GM12878 (cell line): ENCODE data around the gene HOATZ. TPM values are rescaled to one million over a fixed set of nuclear protein-coding genes. Genes with fewer than 3 reads are reported as not detected.

Source experiments
- ATAC-seq: fragments of 200-7000 bp; cut with Tn5 transposase; 3 replicates; pipeline ENCODE4 v1.9.1; 2020; ENCODE audit warnings: mild to moderate bottlenecking, moderate library complexity
- BruUV-seq: library from RNA; stranded (reverse); fragments of 400-500 nt; replicated peaks from 2 replicates; lab custom pipeline; 2021; lab: Mats Ljungman, UMichigan
- CTCF ChIA-PET: fragments of 300-600 bp; sonication (Branson Sonifier 250); formaldehyde crosslinking; extraction: SDS; loops from one replicate; lab custom pipeline; 2021; ENCODE audit warnings: inconsistent platforms; lab: Yijun Ruan, JAX
- POLR2A ChIA-PET: fragments of 350-600 bp; formaldehyde crosslinking; extraction: SDS; loops from one replicate; lab custom pipeline; 2021; ENCODE audit warnings: inconsistent platforms; lab: Charles Lee
- RAD21 ChIA-PET: fragments of 300-600 bp; sonication (Branson Sonifier 250); formaldehyde crosslinking; loops from one replicate; lab custom pipeline; 2023; ENCODE audit warnings: antibody characterized with exemption; ENCODE audit not compliant: unreplicated experiment; lab: Charles Lee
- SMC1A ChIA-PET: fragments of 300-600 bp; sonication (Branson Sonifier 250); formaldehyde crosslinking; loops from one replicate; lab custom pipeline; 2023; ENCODE audit not compliant: unreplicated experiment, uncharacterized antibody; lab: Charles Lee
- DNase-seq: peaks from one replicate; pipeline ENCODE4 v3.0.0-alpha.2; 2011; ENCODE audit warnings: low read depth, low spot score
- FAIRE-seq: peaks from 3 replicates; lab custom pipeline; 2011; peaks lifted over from hg19 to GRCh38; lab: Jason Lieb, UNC
- H2AFZ ChIP-seq: 2 replicates; pipeline ENCODE4 v1.6.0; 2011; ENCODE audit warnings: low read depth, low read length, control low read depth; ENCODE audit not compliant: control insufficient read depth
- H3K27ac ChIP-seq: 2 replicates; pipeline ENCODE4 v1.5.1; 2011; ENCODE audit warnings: control low read depth; ENCODE audit not compliant: control insufficient read depth, insufficient read depth
- H3K27me3 ChIP-seq, 2 experiments: replicated peaks in 1 of 2; 2 replicates each; pipeline versions ENCODE4 v1.6.0 to v1.6.1; 2011; ENCODE audit warnings: low read length in 1 of 2; ENCODE audit not compliant: control insufficient read depth in 2 of 2, insufficient read depth in 2 of 2
- H3K36me3 ChIP-seq, 2 experiments: 2 replicates each; pipeline ENCODE4 v1.5.1; 2011; ENCODE audit warnings: low read length in 1 of 2; ENCODE audit not compliant: control insufficient read depth in 2 of 2, insufficient read depth in 2 of 2
- H3K4me1 ChIP-seq: 2 replicates; pipeline ENCODE4 v1.6.1; 2011; ENCODE audit warnings: mild to moderate bottlenecking, low read length, moderate library complexity, mixed read lengths; ENCODE audit not compliant: control insufficient read depth, insufficient read depth
- H3K4me2 ChIP-seq: 2 replicates; pipeline ENCODE4 v1.6.0; 2011; ENCODE audit warnings: control low read depth; ENCODE audit not compliant: control insufficient read depth, insufficient read depth
- H3K4me3 ChIP-seq: fragments of 200-600 bp; sonication (generic); 2 replicates; pipeline ENCODE4 v1.5.1; 2016
- H3K79me2 ChIP-seq: 2 replicates; pipeline ENCODE4 v1.6.0; 2011; ENCODE audit warnings: low read length; ENCODE audit not compliant: control insufficient read depth, insufficient read depth
- H3K9ac ChIP-seq: 2 replicates; pipeline ENCODE4 v1.8.0; 2011; ENCODE audit warnings: low read length, control low read depth, mixed read lengths; ENCODE audit not compliant: control insufficient read depth, insufficient read depth
- H3K9me3 ChIP-seq: replicated peaks from 3 replicates; pipeline ENCODE4 v1.5.1; 2011; ENCODE audit warnings: mild to moderate bottlenecking, low read length; ENCODE audit not compliant: control insufficient read depth, insufficient read depth
- H4K20me1 ChIP-seq: 2 replicates; pipeline ENCODE4 v1.6.0; 2011; ENCODE audit not compliant: control insufficient read depth, insufficient read depth
- ATF7 ChIP-seq: fragments of 450-650 bp; IDR thresholded peaks from 2 replicates; pipeline ENCODE4 v1.6.1; 2016; ENCODE audit warnings: low read depth, mild to moderate bottlenecking
- BHLHE40 ChIP-seq, 2 experiments: fragments of 450-650 bp in 1 of 2; IDR thresholded peaks; 2 replicates each; pipeline ENCODE4 v1.6.1; 2011 to 2017; ENCODE audit warnings: low read depth in 2 of 2, borderline replicate concordance in 1 of 2, improper control_type of control experiment in 1 of 2, low read length in 1 of 2, mild to moderate bottlenecking in 1 of 2
- EGR1 ChIP-seq, 2 experiments: IDR thresholded peaks; 1 replicate in 1 of 2; 2 replicates in 1 of 2; pipeline ENCODE4 v1.6.1; 2011 to 2012; ENCODE audit warnings: low read depth in 2 of 2, low read length in 2 of 2, borderline replicate concordance in 1 of 2, mild to moderate bottlenecking in 1 of 2, moderate library complexity in 1 of 2
- FOXK2 ChIP-seq: fragments of 450-650 bp; IDR thresholded peaks from 2 replicates; pipeline ENCODE4 v1.6.1; 2017; ENCODE audit warnings: mild to moderate bottlenecking, moderate library complexity
- HCFC1 ChIP-seq: fragments of 150-350 bp; IDR thresholded peaks from 2 replicates; pipeline ENCODE4 v1.6.1; 2014; ENCODE audit warnings: low read length
- JUNB ChIP-seq: IDR thresholded peaks from 2 replicates; pipeline ENCODE4 v1.6.1; 2016; ENCODE audit warnings: antibody characterized with exemption, mild to moderate bottlenecking
- JUND ChIP-seq: IDR thresholded peaks from 2 replicates; pipeline ENCODE4 v1.6.1; 2012; ENCODE audit warnings: low read depth, mild to moderate bottlenecking, low read length, improper control_type of control experiment, moderate library complexity
- MXI1 ChIP-seq: fragments of 150-350 bp; IDR thresholded peaks from 2 replicates; pipeline ENCODE4 v1.6.1; 2011; ENCODE audit warnings: low read depth, mild to moderate bottlenecking, inconsistent platforms, low read length, improper control_type of control experiment
- NBN ChIP-seq: fragments of 450-650 bp; IDR thresholded peaks from 2 replicates; pipeline ENCODE4 v1.6.1; 2016
- PKNOX1 ChIP-seq: fragments of 450-650 bp; IDR thresholded peaks from 2 replicates; pipeline ENCODE4 v1.6.1; 2016; ENCODE audit warnings: mild to moderate bottlenecking
- SMARCA5 ChIP-seq: fragments of 450-650 bp; IDR thresholded peaks from 2 replicates; pipeline ENCODE4 v1.6.1; 2017; ENCODE audit warnings: mild to moderate bottlenecking
- SRF ChIP-seq, 2 experiments: IDR thresholded peaks; 2 replicates each; pipeline ENCODE4 v1.6.1; 2011; ENCODE audit warnings: low read depth in 2 of 2, low read length in 2 of 2, mild to moderate bottlenecking in 1 of 2, moderate library complexity in 1 of 2
- STAT3 ChIP-seq: IDR thresholded peaks from 2 replicates; pipeline ENCODE4 v1.6.1; 2011; ENCODE audit warnings: low read depth, low read length, improper control_type of control experiment
- ZNF217 ChIP-seq: fragments of 450-650 bp; IDR thresholded peaks from 2 replicates; pipeline ENCODE4 v1.6.1; 2017; ENCODE audit warnings: antibody characterized with exemption, mild to moderate bottlenecking
- ZNF24 ChIP-seq: fragments of 450-650 bp; IDR thresholded peaks from 2 replicates; pipeline ENCODE4 v1.6.1; 2017; ENCODE audit warnings: antibody characterized with exemption, mild to moderate bottlenecking
- WGBS: methylation state at CpG from one replicate; pipeline ENCODE4 v1.1.6; 2016; ENCODE audit warnings: low lambda C conversion rate; ENCODE audit not compliant: insufficient replicate concordance, insufficient coverage; ENCODE audit errors: missing lambda C conversion rate; 5-methylcytosine and 5-hydroxymethylcytosine counted together
- in situ Hi-C: fragments of 300-500 bp; cut with MboI; formaldehyde crosslinking; loops from 9 replicates; pipeline ENCODE4 v1.14.3; 2018; ENCODE audit warnings: mixed read lengths
- intact Hi-C: fragments of 100-400 bp; cut with micrococcal nuclease; formaldehyde crosslinking; loops from one replicate; pipeline ENCODE4 v1.14.2; 2022; ENCODE audit not compliant: unreplicated experiment
- polyA plus RNA-seq, 11 experiments: library from polyadenylated mRNA; depleted of rRNA in 4 of 11; unstranded in 6 of 11; stranded (reverse) in 5 of 11; fragments of >200 nt; fragmentation: Nextera tagmentation in 4 of 11; fragmentation: Illumina TruSeq in 1 of 11; extraction: Ambion mirVana in 4 of 11; extraction: Trizol in 1 of 11; gene quantifications; 1 replicate in 1 of 11; 2 replicates in 10 of 11; pipeline versions ENCODE4 v1.2.1 to v1.2.3, GENCODE V29; 2011 to 2016; ENCODE audit warnings: inconsistent platforms in 2 of 11, missing spikeins in 2 of 11, low read depth in 1 of 11
- total RNA-seq, 4 experiments: library from RNA; depleted of rRNA in 3 of 4; stranded (reverse); fragments of >200 nt in 3 of 4; fragmentation: Illumina TruSeq in 1 of 4; extraction: Trizol in 1 of 4; gene quantifications; 2 replicates each; pipeline versions ENCODE4 v1.2.1 to v1.2.3, GENCODE V29; 2013 to 2021

The HOATZ gene
- total and polyA plus RNA-seq, 10 of the 15 experiments (the other 5 are each of a cell fraction or from before 2014, with no cell fraction given): 0.28 TPM; not detected in 9

GRCh38 chr11:111549869-111550203 is 35.3 kb downstream of the HOATZ start:
- in situ Hi-C loops: no loop called here
- H3K4me2 ChIP-seq: no peak overlapping the region

More at GRCh38 chr11:111549869-111550203, 35.3 kb downstream of the HOATZ start:
- ATAC-seq: no peak
- no peak for TF ChIP-seq MXI1
- TF ChIP-seq JUND: no peak
- TF ChIP-seq FOXK2: no peak
- no peak for TF ChIP-seq PKNOX1
- no peak for TF ChIP-seq JUNB
- TF ChIP-seq SRF (IDR thresholded peaks at IDR 0.05; ENCODE audit: low read depth in 2 of 2, low read length in 2 of 2): no peak
- TF ChIP-seq EGR1 (IDR thresholded peaks at IDR 0.05; ENCODE audit: borderline replicate concordance in 1 of 2, low read depth in 2 of 2, low read length in 2 of 2): no peak
- TF ChIP-seq HCFC1: no peak
- no peak for TF ChIP-seq SMARCA5
- no peak for TF ChIP-seq BHLHE40 (IDR thresholded peaks at IDR 0.05; ENCODE audit: borderline replicate concordance in 1 of 2, low read depth in 2 of 2, low read length in 1 of 2)
- no peak for TF ChIP-seq ZNF217
- no peak for TF ChIP-seq ATF7
- no peak for TF ChIP-seq STAT3
- no peak for TF ChIP-seq NBN
- TF ChIP-seq ZNF24: no peak
- 20% methylated on average over 3 of the region's 3 CpGs for WGBS
- FAIRE-seq: no peak
- Histone ChIP-seq H3K4me3 (no peak overlapping the region), H3K4me1 (no peaks in the 10 kb centered on the region), H3K79me2 (no peaks in the 10 kb centered on the region), H3K27me3 (peaks cover 0 to 3% of the 10 kb centered on the region in 2 experiments; a peak in 2 of 4 replicates), H3K27ac (no peak overlapping the region), H4K20me1 (no peaks in the 10 kb centered on the region; the same call in 1 of the 2 replicates), H3K9me3 (no peaks in the 10 kb centered on the region), H3K9ac (no peak overlapping the region), H3K36me3 (no peaks in the 10 kb centered on the region), H2AFZ (no peak overlapping the region)
- intact Hi-C loops: no loop called here
- SMC1A ChIA-PET: no interaction called here
- RAD21 ChIA-PET: no interaction called here
- CTCF ChIA-PET: interaction anchor here (0.7 kb wide), 1 partner anchor 25 kb away, joined by 3 read pairs; no protein-coding TSS in a partner anchor
- POLR2A ChIA-PET: no interaction called here
- no peak for DNase-seq
- BruUV-seq: no TSS peak
